Neuronal stem cell (in vitro differentiated cells): ENCODE data around the gene ZC3H7B.
A peak's percentile ranks its signal among the peaks of the same experiment; 100 is the strongest.

Source experiments
- DNase-seq: peaks from one replicate; pipeline ENCODE4 v3.0.0-alpha.2; 2013; ENCODE audit warnings: low spot score
- H2AFZ ChIP-seq: one replicate; pipeline ENCODE4 v1.6.1; 2013; ENCODE audit warnings: mild to moderate bottlenecking, low read length, inconsistent platforms
- H2AK5ac ChIP-seq: 2 replicates; pipeline ENCODE4 v1.6.1; 2013; ENCODE audit warnings: low read depth, mild to moderate bottlenecking, inconsistent platforms, low read length, moderate library complexity, mixed read lengths
- H2BK120ac ChIP-seq: 2 replicates; pipeline ENCODE4 v1.6.1; 2013; ENCODE audit warnings: low read depth, mild to moderate bottlenecking, inconsistent platforms, low read length, moderate library complexity, mixed read lengths
- H2BK12ac ChIP-seq: one replicate; pipeline ENCODE4 v1.6.1; 2013; ENCODE audit warnings: low read length, inconsistent platforms
- H2BK15ac ChIP-seq: 2 replicates; pipeline ENCODE4 v1.6.1; 2013; ENCODE audit warnings: mild to moderate bottlenecking, low read length, inconsistent platforms, mixed read lengths
- H2BK5ac ChIP-seq: one replicate; pipeline ENCODE4 v1.6.1; 2013; ENCODE audit warnings: inconsistent platforms, mild to moderate bottlenecking, low read length, moderate library complexity
- H3K14ac ChIP-seq: one replicate; pipeline ENCODE4 v1.6.1; 2013; ENCODE audit warnings: low read length, inconsistent platforms
- H3K18ac ChIP-seq: 2 replicates; pipeline ENCODE4 v1.6.1; 2013; ENCODE audit warnings: low read length, inconsistent platforms
- H3K23ac ChIP-seq: 2 replicates; pipeline ENCODE4 v1.6.1; 2013; ENCODE audit warnings: low read depth, mild to moderate bottlenecking, mixed read lengths, low read length, inconsistent platforms; ENCODE audit not compliant: poor library complexity
- H3K27ac ChIP-seq: replicated peaks from 3 replicates; pipeline ENCODE4 v1.5.1; 2013; ENCODE audit warnings: low read length, inconsistent platforms
- H3K27me3 ChIP-seq, 3 experiments: 2 replicates each; pipeline ENCODE4 v1.6.1; 2013; ENCODE audit warnings: low read length in 3 of 3, mild to moderate bottlenecking in 2 of 3, inconsistent platforms in 1 of 3, low read depth in 1 of 3, mixed read lengths in 1 of 3, moderate library complexity in 1 of 3; ENCODE audit not compliant: control insufficient read depth in 3 of 3, insufficient read depth in 3 of 3
- H3K36me3 ChIP-seq, 2 donors: replicated peaks in 1 of 2; 2 replicates each; pipeline ENCODE4 v1.6.1; 2013; ENCODE audit warnings: low read length in 2 of 2; ENCODE audit not compliant: control insufficient read depth in 2 of 2, insufficient read depth in 2 of 2
- H3K4ac ChIP-seq: 2 replicates; pipeline ENCODE4 v1.6.1; 2013; ENCODE audit warnings: inconsistent platforms, mild to moderate bottlenecking, low read length, moderate library complexity
- H3K4me1 ChIP-seq, 2 donors: 1 replicate in 1 of 2; 2 replicates in 1 of 2; pipeline ENCODE4 v1.6.1; 2013; ENCODE audit warnings: low read length in 2 of 2, low read depth in 1 of 2; ENCODE audit not compliant: control insufficient read depth in 2 of 2, insufficient read depth in 1 of 2
- H3K4me2 ChIP-seq: one replicate; pipeline ENCODE4 v1.6.1; 2013; ENCODE audit warnings: mild to moderate bottlenecking, low read length, inconsistent platforms; ENCODE audit not compliant: insufficient read depth, poor library complexity, severe bottlenecking
- H3K4me3 ChIP-seq, 2 donors: 2 replicates each; pipeline ENCODE4 v1.5.1; 2013; ENCODE audit warnings: low read length in 2 of 2, mild to moderate bottlenecking in 2 of 2, inconsistent platforms in 1 of 2, moderate library complexity in 1 of 2
- H3K79me1 ChIP-seq: one replicate; pipeline ENCODE4 v1.6.1; 2013; ENCODE audit warnings: low read depth, mild to moderate bottlenecking, inconsistent platforms, low read length, moderate library complexity
- H3K9ac ChIP-seq: one replicate; pipeline ENCODE4 v1.6.1; 2013; ENCODE audit warnings: mild to moderate bottlenecking, low read depth, low read length, inconsistent platforms; ENCODE audit not compliant: poor library complexity
- H3K9me3 ChIP-seq, 2 donors: replicated peaks in 1 of 2; 2 replicates each; pipeline versions ENCODE3 to v1.6.1; 2013; ENCODE audit warnings: low read length in 2 of 2, mild to moderate bottlenecking in 2 of 2, inconsistent platforms in 1 of 2, low read depth in 1 of 2, mixed read lengths in 1 of 2, moderate library complexity in 1 of 2; ENCODE audit not compliant: control insufficient read depth in 2 of 2, insufficient read depth in 1 of 2
- H4K8ac ChIP-seq: one replicate; pipeline ENCODE4 v1.6.1; 2013; ENCODE audit warnings: low read depth, mild to moderate bottlenecking, inconsistent platforms, low read length, moderate library complexity
- H4K91ac ChIP-seq: one replicate; pipeline ENCODE4 v1.6.1; 2013; ENCODE audit warnings: low read length, low read depth, mild to moderate bottlenecking, inconsistent platforms; ENCODE audit not compliant: poor library complexity
- WGBS, 2 donors: extraction: QIAGEN DNeasy Blood & Tissue Kit; methylation state at CpG; one replicate each; pipeline ENCODE4 v1.1.7; 2013; ENCODE audit warnings: missing lambda C conversion rate in 2 of 2, mixed read lengths in 1 of 2; ENCODE audit not compliant: insufficient read length in 2 of 2, insufficient replicate concordance in 1 of 2; ENCODE audit errors: extremely low coverage in 2 of 2; 5-methylcytosine and 5-hydroxymethylcytosine counted together

ZC3H7B gene

DNA sequence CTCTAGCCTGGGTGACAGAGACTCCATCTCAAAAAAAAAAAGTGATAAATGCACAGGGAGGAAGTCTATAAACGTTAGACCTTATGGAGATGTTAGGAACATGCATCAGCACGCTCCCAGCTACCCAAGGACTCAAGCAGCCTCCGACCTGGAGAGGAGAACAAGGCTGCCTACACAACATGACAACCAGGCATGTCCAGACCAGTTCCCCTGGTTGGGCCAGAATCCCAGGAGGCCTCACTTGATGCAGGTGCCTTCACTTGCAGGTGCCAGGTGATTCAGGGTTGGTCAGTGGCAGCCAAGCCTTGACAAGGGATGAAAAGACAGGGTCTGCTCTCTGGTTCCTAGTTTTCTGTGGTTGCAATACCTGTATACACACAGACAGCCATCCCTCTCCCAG is 21.3 kb upstream of the ZC3H7B start:
- no peak for DNase-seq
- Histone ChIP-seq H3K36me3 (peaks cover 49 to 91% of the 10 kb centered on the region in 2 donors), H3K79me1 (peaks cover 8% of the 10 kb centered on the region), H3K4me3 (no peak overlapping the region), H4K8ac (no peak overlapping the region), H4K91ac (no peak overlapping the region), H3K4me2 (no peak overlapping the region), H2BK15ac (no peak overlapping the region), H2BK120ac (no peak overlapping the region), H3K4me1 (peaks cover 0 to 1% of the 10 kb centered on the region in 2 donors), H3K18ac (no peak overlapping the region), H3K27me3 (no peaks in the 10 kb centered on the region), H3K9ac (no peak overlapping the region), H2BK12ac (no peak overlapping the region), H3K23ac (no peak overlapping the region), H3K4ac (no peak overlapping the region), H2AFZ (no peak overlapping the region), H2AK5ac (no peak overlapping the region), H3K27ac (no peak overlapping the region), H2BK5ac (no peak overlapping the region), H3K14ac (no peak overlapping the region), H3K9me3 (peaks cover 0 to 3% of the 10 kb centered on the region in 2 donors)
- WGBS, 2 donors = no CpG with 5 or more reads among the region's 3 CpGs

DNA sequence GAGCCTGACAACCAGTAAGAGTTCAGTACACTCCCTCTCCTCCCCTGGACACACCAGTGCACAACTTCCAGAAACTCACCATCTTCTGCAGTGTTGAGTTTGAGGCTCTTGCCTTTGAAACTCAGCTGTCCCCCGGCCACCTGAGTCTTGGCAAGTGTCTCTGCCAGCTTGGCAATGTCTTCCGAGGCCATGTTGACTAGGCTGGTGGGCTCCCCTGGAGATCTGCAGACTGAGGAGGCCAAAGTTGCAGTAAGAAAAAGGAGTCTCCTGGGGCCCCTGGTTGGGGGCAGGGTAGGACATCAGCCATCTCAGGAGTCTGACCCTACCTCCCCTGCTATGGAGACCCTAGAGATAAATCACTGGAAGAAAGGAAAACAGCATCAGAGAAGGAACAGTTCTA is 20.5 kb upstream of the ZC3H7B start:
- WGBS, 2 donors = no CpG with 5 or more reads among the region's 2 CpGs
- H3K36me3 ChIP-seq = peaks cover 46 to 83% of the 10 kb centered on the region in 2 donors

DNA sequence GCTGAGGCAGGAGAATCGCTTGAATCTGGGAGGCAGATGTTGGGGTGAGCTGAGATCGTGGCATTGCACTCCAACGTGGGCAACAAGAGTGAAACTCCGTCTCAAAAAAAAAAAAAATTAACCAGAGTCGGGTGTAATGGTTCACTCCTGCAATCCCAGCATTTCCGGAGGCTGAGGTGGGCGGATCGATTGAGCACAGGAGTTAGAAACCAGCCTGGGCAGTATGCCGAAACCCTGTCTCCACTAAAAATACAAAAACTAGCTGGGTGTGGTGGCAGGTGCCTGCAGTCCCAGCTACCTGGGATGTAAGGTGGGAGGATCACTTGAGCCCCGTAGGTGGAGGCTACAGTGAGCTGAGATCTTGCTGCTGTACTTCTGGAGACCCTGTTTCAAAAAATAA is 16.9 kb upstream of the ZC3H7B start:
- no peak overlapping the region for H3K23ac ChIP-seq
- no peak overlapping the region for H2BK15ac ChIP-seq
- H3K4me3 ChIP-seq = peak overlapping the region in 1 of 2 donors; percentile 9
- H3K4ac ChIP-seq = no peak overlapping the region
- no peak overlapping the region for H3K14ac ChIP-seq
- H2BK12ac ChIP-seq = no peak overlapping the region
- no peaks in the 10 kb centered on the region for H3K9me3 ChIP-seq
- no peak overlapping the region for H2BK5ac ChIP-seq
- peaks cover 1 to 5% of the 10 kb centered on the region in 2 donors for H3K4me1 ChIP-seq
- no peak overlapping the region for H3K9ac ChIP-seq
- no peak overlapping the region for H4K8ac ChIP-seq
- peaks cover 29 to 50% of the 10 kb centered on the region in 2 donors for H3K36me3 ChIP-seq
- no peak overlapping the region for H3K27ac ChIP-seq
- no peak overlapping the region for H2AFZ ChIP-seq
- no peak overlapping the region for H2AK5ac ChIP-seq
- peaks cover 7% of the 10 kb centered on the region for H3K79me1 ChIP-seq
- no peak overlapping the region for H2BK120ac ChIP-seq
- H4K91ac ChIP-seq = no peak overlapping the region
- DNase-seq = no peak
- H3K27me3 ChIP-seq = no peaks in the 10 kb centered on the region
- WGBS, 2 donors = no CpG with 5 or more reads among the region's 10 CpGs
- H3K4me2 ChIP-seq = no peak overlapping the region
- H3K18ac ChIP-seq = no peak overlapping the region

More for the DNA sequence above, 20.5 kb upstream of the ZC3H7B start:
- Histone ChIP-seq H4K91ac (no peak overlapping the region), H2BK5ac (no peak overlapping the region), H2BK15ac (no peak overlapping the region), H3K4me1 (peaks cover 0 to 3% of the 10 kb centered on the region in 2 donors), H2BK120ac (no peak overlapping the region), H3K4me2 (no peak overlapping the region), H3K79me1 (peaks cover 8% of the 10 kb centered on the region), H2AFZ (no peak overlapping the region), H3K9me3 (peaks cover 0 to 3% of the 10 kb centered on the region in 2 donors), H2BK12ac (no peak overlapping the region), H3K18ac (no peak overlapping the region), H3K4me3 (no peak overlapping the region), H3K14ac (no peak overlapping the region), H3K27me3 (no peaks in the 10 kb centered on the region), H3K4ac (no peak overlapping the region), H3K23ac (no peak overlapping the region), H3K9ac (no peak overlapping the region), H3K27ac (no peak overlapping the region), H4K8ac (no peak overlapping the region), H2AK5ac (no peak overlapping the region)
- no peak for DNase-seq

DNA sequence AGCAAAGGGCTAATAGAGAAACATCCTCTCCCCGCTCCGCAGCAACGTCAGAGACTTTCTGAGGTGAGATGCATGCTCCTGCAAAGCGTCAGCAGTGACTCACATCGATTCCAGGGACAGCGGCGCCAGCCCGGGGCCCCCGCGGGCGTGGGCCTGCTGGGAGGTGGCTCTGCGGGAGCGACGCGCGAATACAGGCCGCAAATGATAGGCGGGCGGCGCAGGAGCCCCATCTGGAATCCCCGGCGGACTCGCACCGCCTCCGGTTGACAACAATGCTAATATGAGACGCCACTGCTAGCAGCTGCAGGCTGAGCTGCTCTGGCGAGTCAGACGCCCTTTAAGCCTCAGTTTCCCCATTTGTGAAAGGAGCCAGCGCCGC is 15.9 kb upstream of the ZC3H7B start:
- H2BK5ac ChIP-seq = peak overlapping the region; percentile 56
- peaks cover 7% of the 10 kb centered on the region for H3K79me1 ChIP-seq
- H2BK15ac ChIP-seq = no peak overlapping the region
- peak overlapping the region; percentile 96 for H2AFZ ChIP-seq
- WGBS, 2 donors = no CpG with 5 or more reads among the region's 30 CpGs
- peak overlapping the region; percentile 6 for H2BK120ac ChIP-seq
- H3K4me3 ChIP-seq = peak overlapping the region; percentile 96 to 97
- no peak overlapping the region for H4K8ac ChIP-seq
- no peaks in the 10 kb centered on the region for H3K9me3 ChIP-seq
- peak overlapping the region; percentile 83 for H3K9ac ChIP-seq
- H3K23ac ChIP-seq = no peak overlapping the region
- H3K36me3 ChIP-seq = peaks cover 22 to 41% of the 10 kb centered on the region in 2 donors
- H4K91ac ChIP-seq = no peak overlapping the region
- H3K27ac ChIP-seq = peak overlapping the region; percentile 77
- peak overlapping the region; percentile 48 for H2AK5ac ChIP-seq
- H3K4me2 ChIP-seq = peak overlapping the region; percentile 79
- H3K14ac ChIP-seq = no peak overlapping the region
- H3K4ac ChIP-seq = peak overlapping the region; percentile 13
- peak overlapping the region; percentile 66 for H3K18ac ChIP-seq
- no peaks in the 10 kb centered on the region for H3K27me3 ChIP-seq
- H2BK12ac ChIP-seq = no peak overlapping the region
- peak; percentile 37 for DNase-seq
- peaks cover 5 to 7% of the 10 kb centered on the region in 2 donors for H3K4me1 ChIP-seq
